ENCODE measurements around the gene ARMC3.

DNA sequence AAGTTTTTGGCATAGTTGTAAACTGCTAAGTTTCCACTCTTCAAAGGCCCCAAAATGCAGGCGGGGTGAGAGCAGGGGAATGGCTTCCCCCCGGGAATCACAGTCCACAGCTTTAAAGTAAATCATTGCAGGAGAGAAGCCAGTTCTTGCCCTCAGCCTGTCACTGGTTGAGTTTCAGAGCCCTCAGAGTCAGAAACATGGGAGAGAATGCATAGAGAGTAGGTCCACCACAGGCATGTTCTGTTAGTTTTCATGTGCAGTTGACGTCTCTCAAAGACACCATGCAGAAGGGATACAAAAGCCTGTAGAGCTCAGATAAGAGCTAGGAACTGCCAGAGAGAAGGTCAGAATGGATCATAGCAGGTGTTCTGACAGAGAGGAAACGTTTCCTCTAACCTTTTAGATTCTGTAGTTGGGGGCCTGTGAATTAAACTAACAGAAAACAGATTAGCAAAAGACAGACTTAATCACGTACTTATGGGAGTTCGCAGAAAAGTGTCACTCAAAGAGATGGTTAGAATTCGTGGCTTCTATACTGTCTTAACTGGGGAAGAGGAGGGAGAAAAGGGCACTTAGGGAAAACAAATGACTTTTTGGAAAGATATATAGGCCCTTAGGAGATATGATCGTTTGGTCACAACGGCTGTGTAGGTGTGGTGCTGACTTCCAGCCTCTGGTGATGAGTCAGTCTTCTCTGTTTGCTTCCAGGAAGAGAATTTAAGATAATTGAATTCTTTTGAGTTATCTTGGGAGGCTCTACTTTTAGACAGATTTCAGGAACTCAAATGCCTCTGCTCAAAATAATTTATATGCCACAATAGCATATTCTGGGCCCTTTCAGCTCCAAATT is 119.6 kb downstream of the ARMC3 start:
- TF ChIP-seq EZH2 (IDR thresholded peaks at IDR 0.05; ENCODE audit: borderline replicate concordance, insufficient read depth, low read depth, low read length, poor library complexity, severe bottlenecking) (no peak), CTCF (IDR thresholded peaks at IDR 0.05) (no peak)
